Loucy (cell line): ENCODE data around the gene LDLRAD4.

Experiments
- CTCF ChIP-seq: fragments of 200-600 bp; sonication (generic); conservative IDR thresholded peaks from 2 replicates; pipeline ENCODE4 v1.5.1; 2014; ENCODE audit warnings: mild to moderate bottlenecking, antibody characterized with exemption, low read length
- EZH2phosphoT487 ChIP-seq: fragments of 200-600 bp; IDR thresholded peaks from 2 replicates; pipeline ENCODE4 v1.6.1; 2018; ENCODE audit warnings: antibody characterized with exemption, mild to moderate bottlenecking, moderate library complexity, borderline replicate concordance

GRCh38 chr18:13412017-13412416, 193.5 kb downstream of the LDLRAD4 start:
- TF ChIP-seq CTCF, result no peak
- TF ChIP-seq EZH2phosphoT487, result no peak
